Endothelial cell (in vitro differentiated cells): ENCODE results near the gene AKAP13. TPM values are rescaled to one million over a fixed set of nuclear protein-coding genes. Genes with fewer than 3 reads are reported as not detected.
A peak's percentile ranks its signal among the peaks of the same experiment; 100 is the strongest.

Experiments used
- DNase-seq: peaks from one replicate; pipeline ENCODE4 v3.0.0; 2021; ENCODE audit warnings: low spot score
- H3K27ac Mint-ChIP-seq: one replicate; pipeline ENCODE4 v1.8.0; 2021; ENCODE audit warnings: mixed read lengths, inconsistent platforms; ENCODE audit not compliant: unreplicated experiment
- H3K27me3 Mint-ChIP-seq: one replicate; pipeline ENCODE4 v1.8.0; 2021; ENCODE audit warnings: mild to moderate bottlenecking, moderate library complexity, mixed read lengths, inconsistent platforms; ENCODE audit not compliant: unreplicated experiment
- H3K36me3 Mint-ChIP-seq: one replicate; pipeline ENCODE4 v1.8.0; 2021; ENCODE audit warnings: mild to moderate bottlenecking, low read depth, mixed read lengths, inconsistent platforms; ENCODE audit not compliant: unreplicated experiment
- H3K4me1 Mint-ChIP-seq: one replicate; pipeline ENCODE4 v1.8.0; 2021; ENCODE audit warnings: mild to moderate bottlenecking, mixed read lengths, inconsistent platforms; ENCODE audit not compliant: unreplicated experiment
- H3K4me3 Mint-ChIP-seq: one replicate; pipeline ENCODE4 v1.8.0; 2021; ENCODE audit warnings: mild to moderate bottlenecking, mixed read lengths, inconsistent platforms; ENCODE audit not compliant: unreplicated experiment
- H3K9me3 Mint-ChIP-seq: one replicate; pipeline ENCODE4 v1.8.0; 2021; ENCODE audit warnings: mixed read lengths, inconsistent platforms; ENCODE audit not compliant: unreplicated experiment
- CTCF ChIP-seq: fragments of 200-600 bp; sonication (generic); IDR thresholded peaks from one replicate; pipeline ENCODE4 v1.5.0; 2021; ENCODE audit warnings: antibody characterized with exemption; ENCODE audit not compliant: unreplicated experiment
- total RNA-seq: library from RNA; stranded (reverse); fragmentation: NEBNext Ultra II Directional; extraction: Animal tissue kit (Norgen Biotek cat#: 25700); gene quantifications from one replicate; pipeline ENCODE4 v1.2.1, GENCODE V29; 2021; ENCODE audit not compliant: unreplicated experiment

Gene AKAP13
- total RNA-seq, 1 donor from 2014 or later, result 249 TPM

GRCh38 chr15:85455891-85456290 lies 75.5 kb downstream of the AKAP13 start:
- Mint-ChIP-seq H3K27ac (no peak overlapping the region), H3K4me3 (no peak overlapping the region), H3K27me3 (peaks cover 9% of the 10 kb centered on the region), H3K4me1 (peaks cover 22% of the 10 kb centered on the region), H3K9me3 (no peaks in the 10 kb centered on the region), H3K36me3 (no peaks in the 10 kb centered on the region)
- no peak for DNase-seq
- TF ChIP-seq CTCF, result no peak

- peaks cover 27% of the 10 kb centered on the region for H3K4me1 Mint-ChIP-seq
- no peak overlapping the region for H3K4me3 Mint-ChIP-seq
- peaks cover 9% of the 10 kb centered on the region for H3K27me3 Mint-ChIP-seq
- no peak for TF ChIP-seq CTCF
- no peak for DNase-seq
- H3K36me3 Mint-ChIP-seq, result no peaks in the 10 kb centered on the region
- H3K9me3 Mint-ChIP-seq, result no peaks in the 10 kb centered on the region
- no peak overlapping the region for H3K27ac Mint-ChIP-seq
Observed at GRCh38 chr15:85456798-85457197, 76.4 kb downstream of the AKAP13 start.

GRCh38 chr15:85457392-85457968 lies 77.1 kb downstream of the AKAP13 start:
- Mint-ChIP-seq H3K9me3 (no peaks in the 10 kb centered on the region), H3K27ac (peak overlapping the region; percentile 0), H3K4me1 (peaks cover 34% of the 10 kb centered on the region), H3K27me3 (peaks cover 7% of the 10 kb centered on the region), H3K36me3 (no peaks in the 10 kb centered on the region), H3K4me3 (no peak overlapping the region)
- TF ChIP-seq CTCF, result no peak
- no peak for DNase-seq

- Mint-ChIP-seq H3K27ac (no peak overlapping the region), H3K4me1 (peaks cover 43% of the 10 kb centered on the region), H3K27me3 (peaks cover 2% of the 10 kb centered on the region), H3K36me3 (no peaks in the 10 kb centered on the region), H3K4me3 (no peak overlapping the region), H3K9me3 (no peaks in the 10 kb centered on the region)
- no peak for DNase-seq
- no peak for TF ChIP-seq CTCF
Observed at GRCh38 chr15:85458764-85459163, 78.4 kb downstream of the AKAP13 start.

GRCh38 chr15:85462029-85462428 lies 81.6 kb downstream of the AKAP13 start:
- H3K4me3 Mint-ChIP-seq, result no peak overlapping the region
- peaks cover 47% of the 10 kb centered on the region for H3K4me1 Mint-ChIP-seq
- no peak overlapping the region for H3K27ac Mint-ChIP-seq
- no peaks in the 10 kb centered on the region for H3K9me3 Mint-ChIP-seq
- H3K27me3 Mint-ChIP-seq, result peaks cover 2% of the 10 kb centered on the region
- no peak for TF ChIP-seq CTCF
- no peak for DNase-seq
- no peaks in the 10 kb centered on the region for H3K36me3 Mint-ChIP-seq
